Measurements from ENCODE around the gene AHNAK2.
"Not testable (repeated sequence)": the region's sequence is repeated elsewhere in the genome, so short reads cannot be mapped to it uniquely, and the experiment has no call there.

Gene AHNAK2

DNA sequence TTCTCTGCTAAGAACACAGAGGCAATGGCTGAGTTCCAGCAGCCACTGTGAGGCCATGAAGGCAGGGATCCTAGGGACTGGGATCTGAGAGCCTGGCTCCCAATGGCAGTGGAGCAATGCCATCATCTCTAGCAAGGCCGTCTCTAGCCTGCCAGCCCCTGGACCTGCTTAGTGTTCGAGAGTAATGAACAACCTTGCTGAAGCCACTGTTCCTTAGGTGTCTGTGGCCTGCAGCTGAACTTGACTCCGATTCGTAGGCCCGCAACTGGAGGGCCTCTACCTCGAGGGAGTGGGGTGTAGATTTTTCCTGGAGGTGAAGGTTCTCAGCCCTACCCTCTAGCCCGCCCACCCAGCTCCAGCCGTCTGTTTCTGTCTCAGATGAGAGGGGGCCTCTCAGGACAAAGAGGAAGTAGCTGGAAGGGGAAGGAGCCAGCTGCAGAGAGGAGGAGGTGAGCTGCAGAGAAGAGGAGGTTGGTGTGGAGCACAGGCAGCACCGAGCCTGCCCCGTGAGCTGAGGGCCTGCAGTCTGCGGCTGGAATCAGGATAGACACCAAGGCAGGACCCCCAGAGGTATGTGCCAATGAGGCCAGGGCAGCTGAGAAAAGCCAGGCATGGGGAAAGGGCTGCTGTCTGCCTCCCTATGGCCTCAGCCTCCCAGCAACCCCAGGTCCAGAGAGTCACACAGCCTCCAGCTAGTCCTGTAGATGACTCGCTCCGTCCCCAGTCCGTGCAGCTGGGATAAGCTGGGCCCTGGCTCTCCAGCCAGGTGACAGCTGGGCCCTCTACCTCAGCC is 53.6 kb downstream of the AHNAK2 start, which contains the start of gene PLD4:
TSS of gene PLD4 (plus strand) at position 459 of the 793 bp plus-strand sequence. CDS start 2,262 bp downstream, outside the sequence.
- no peak for DNase-seq

DNA sequence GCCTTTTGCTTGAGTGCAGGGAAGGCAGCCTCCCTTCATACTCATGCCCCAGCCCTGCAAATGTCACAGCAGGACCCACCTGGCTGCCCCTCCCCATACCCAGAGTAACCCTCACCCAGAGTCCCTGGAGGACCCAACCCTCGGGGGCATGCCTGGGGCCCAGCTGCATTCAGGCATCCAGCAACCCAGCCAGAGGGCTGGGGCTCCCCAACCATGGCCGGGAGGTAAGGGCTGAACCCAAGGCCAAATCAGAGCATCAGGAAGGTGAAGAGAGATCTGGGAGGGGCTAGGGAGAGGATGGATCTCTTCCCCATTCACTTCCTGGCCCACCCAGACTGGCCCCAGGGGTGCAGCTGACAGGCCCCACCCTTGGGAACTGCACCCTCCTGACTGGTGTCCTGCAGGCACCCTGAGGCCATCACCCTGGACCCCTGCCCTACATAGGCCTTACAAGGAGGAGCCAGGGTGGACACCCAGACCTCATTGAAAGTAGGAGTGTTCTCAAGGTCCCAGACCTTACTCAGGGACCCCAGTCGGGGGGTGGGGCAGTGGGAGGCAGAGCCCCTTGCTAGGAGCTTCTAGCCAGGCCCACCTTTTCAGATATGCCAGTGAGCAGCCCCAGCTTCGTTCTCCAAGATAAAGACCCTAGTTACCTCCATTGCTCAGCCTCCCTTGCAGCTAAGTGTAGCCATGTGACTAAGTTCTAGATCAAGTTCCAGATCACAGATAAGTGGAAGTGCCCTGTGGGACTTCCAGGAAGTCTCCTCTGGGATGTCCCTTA is 54.3 kb downstream of the AHNAK2 start:
- no peak for DNase-seq

DNA sequence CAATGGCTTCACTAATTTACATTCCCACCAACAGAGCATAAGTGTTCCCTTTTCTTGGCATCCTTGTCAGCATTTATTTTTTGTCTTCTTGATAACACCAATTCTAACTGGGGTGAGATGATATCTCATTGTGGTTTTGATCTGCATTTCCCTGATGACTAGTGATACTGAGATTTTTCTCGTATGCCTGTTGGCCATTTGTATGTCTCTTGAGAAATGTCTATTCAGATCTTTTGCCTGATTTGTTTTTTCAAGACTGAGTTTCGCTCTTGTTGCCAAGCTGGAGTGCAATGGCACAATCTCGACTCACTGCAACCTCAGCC is 58.2 kb downstream of the AHNAK2 start:
- no peak for DNase-seq

DNA sequence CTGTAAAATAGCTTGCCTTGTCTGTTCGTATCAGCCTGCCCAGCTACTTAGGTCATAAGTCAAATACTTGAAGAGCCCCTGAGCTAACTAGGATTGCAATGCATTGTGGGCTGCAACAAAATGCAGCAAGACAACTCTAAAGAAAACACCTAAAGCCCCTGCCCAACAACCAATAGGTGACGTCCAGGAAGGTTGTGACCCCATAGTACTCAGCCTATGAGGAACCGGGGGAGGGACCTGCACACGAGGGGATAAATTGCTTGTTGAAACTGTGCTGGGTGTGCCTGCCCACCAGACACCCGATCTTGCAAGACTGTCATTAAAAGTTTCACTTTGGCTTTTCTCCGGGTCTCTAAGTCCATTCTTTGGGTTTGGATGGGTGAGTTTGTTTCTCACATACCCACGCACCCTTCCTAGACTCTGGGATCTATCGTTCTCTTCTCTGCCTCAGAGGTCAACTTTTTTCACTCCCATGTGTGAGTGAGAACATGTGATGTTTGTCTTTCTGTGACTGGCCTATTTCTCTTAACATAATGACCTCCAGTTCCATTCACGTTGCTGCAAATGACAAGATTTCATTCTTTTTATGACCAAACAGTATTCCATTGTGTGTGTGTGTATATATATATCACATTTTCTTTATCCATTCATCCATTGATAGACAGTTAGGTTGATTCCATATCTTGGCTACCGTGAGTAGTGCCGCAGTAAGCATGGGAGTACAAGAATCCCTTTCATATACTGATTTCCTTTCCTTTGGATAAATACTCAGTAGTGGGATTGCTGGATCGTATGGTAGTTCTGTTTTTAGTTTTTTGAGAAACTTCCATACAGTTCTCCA is 58.8 kb downstream of the AHNAK2 start:
- not testable (repeated sequence) for DNase-seq

DNA sequence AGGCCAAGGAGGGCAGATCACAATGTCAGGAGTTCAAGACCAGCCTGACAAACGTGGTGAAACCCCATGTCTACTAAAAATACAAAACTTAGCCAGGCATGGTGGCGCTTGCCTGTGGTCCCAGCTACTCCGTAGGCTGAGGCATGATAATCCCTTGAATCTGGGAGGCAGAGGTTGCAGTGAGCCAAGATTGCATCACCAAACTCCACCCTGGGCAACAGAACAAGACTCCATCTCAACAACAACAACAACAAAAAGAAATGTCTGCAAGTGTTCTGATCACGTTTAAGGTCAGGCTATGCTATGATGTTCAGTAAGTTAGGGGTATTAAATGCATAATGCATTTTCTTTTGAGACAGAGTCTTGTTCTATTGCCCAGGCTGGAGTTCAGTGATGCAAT is 60.2 kb downstream of the AHNAK2 start:
- DNase-seq, result no peak

DNA sequence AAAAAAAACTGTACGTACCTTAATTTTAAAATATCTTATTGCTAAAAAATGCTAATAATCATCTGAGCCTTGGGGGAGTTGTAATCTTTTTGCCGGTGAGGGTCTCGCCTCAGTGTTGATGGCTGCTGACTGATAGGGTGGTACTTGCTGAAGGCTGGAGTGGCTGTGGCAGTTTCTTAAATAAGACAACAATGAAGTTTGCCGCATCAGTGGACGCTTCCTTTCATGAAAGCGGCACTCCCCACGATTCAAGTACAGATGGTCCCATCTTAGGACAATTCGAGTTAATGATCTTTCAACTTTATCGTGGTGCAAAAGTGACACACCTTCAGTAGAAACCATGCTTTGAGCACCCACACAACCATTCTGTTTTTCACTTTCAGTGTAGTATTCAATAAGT is 61.1 kb downstream of the AHNAK2 start:
- no peak for DNase-seq

DNA sequence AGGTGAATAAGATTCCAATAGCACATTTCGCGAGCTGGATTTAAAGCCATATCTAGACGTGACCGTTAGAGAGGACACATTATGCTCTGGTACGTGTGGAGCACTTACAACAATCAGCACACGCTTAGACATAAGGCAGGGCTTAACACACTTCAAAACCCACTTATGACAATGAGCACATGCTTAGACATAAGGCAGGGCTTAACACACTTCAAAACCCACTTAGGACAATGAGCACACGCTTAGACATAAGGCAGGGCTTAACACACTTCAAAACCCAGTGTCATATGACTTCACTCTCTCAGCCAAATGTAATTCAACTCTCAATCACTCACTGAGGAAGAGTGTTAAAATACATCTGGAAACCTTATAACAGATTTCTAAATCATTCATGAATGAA is 64.7 kb downstream of the AHNAK2 start:
- DNase-seq, result no peak

DNA sequence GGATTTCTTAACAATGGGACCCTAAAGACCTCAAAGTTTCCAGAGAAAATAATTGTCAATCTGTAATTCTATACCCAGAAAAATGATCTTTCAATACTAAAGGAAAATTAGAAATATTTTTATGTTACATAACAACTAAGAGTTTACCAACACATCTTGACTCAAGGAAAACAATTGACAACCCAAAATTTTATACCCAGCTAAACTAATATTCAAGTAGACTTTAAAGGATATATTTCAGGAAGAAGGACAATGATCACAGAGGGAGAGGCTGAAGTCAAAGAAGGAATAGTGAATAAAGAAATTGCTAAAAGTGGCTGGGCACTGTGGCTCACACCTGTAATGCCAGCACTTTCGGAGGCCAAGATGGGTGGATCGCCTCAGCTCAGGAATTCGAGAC is 66.1 kb downstream of the AHNAK2 start:
- no peak for DNase-seq

DNA sequence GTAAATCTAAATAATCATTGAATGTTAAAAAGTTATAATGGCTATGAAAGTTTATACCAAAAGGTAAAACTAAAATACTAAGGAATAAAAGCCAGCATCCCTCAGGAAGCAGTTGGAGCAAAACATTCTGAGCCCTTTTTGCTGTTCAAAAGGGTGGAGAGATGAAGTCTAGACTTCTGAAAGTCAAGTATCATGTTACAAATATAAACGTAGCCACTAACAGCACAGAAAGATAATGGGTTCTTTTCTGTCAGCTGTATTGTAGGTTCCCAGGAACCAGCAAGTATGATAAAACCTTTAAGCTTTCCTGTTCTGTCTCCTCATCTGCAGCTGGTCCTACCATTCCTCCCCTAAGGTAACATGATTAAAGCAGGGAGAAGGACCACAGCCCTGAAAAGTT is 69.9 kb downstream of the AHNAK2 start:
- DNase-seq, result no peak

DNA sequence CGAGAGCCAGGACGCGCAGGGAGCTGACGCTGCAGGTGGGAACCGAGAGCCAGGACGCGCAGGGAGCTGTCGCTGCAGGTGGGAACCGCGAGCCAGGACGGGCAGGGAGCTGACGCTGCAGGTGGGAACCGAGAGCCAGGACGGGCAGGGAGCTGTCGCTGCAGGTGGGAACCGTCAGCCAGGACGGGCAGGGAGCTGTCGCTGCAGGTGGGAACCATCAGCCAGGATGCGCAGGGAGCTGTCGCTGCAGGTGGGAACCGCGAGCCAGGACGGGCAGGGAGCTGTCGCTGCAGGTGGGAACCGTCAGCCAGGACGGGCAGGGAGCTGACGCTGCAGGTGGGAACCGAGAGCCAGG is 72.6 kb downstream of the AHNAK2 start:
- DNase-seq, result not testable (repeated sequence)

DNA sequence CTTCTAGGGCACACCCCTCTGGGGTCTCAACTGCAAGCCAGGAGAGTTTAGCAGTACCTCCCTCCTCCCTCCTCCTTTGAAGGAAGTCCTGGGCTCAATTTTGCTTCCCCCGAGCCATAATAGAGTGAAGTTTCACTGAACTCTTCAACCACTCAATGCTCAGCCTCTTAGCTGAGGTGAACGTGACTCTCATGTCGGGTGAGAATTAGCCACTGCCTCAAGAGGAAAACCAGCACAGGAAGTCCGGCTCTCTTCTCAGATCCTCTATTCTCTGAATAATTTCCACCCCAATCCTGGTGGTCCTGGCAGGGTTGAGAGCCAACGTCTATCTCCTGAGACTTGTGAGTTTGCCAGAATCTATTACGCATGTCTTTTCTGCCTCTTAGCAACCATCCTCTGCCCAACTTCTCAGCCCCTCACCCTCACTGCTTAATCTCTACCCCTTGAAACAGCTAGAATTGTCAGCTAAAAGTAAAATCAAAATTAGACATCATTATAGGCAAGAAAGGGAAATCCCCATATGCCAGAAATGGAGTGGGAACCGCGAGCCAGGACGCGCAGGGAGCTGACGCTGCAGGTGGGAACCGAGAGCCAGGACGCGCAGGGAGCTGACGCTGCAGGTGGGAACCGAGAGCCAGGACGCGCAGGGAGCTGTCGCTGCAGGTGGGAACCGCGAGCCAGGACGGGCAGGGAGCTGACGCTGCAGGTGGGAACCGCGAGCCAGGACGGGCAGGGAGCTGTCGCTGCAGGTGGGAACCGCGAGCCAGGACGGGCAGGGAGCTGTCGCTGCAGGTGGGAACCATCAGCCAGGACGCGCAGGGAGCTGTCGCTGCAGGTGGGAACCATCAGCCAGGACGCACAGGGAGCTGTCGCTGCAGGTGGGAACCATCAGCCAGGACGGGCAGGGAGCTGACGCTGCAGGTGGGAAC is 73.3 kb downstream of the AHNAK2 start:
- DNase-seq, result not testable (repeated sequence)

DNA sequence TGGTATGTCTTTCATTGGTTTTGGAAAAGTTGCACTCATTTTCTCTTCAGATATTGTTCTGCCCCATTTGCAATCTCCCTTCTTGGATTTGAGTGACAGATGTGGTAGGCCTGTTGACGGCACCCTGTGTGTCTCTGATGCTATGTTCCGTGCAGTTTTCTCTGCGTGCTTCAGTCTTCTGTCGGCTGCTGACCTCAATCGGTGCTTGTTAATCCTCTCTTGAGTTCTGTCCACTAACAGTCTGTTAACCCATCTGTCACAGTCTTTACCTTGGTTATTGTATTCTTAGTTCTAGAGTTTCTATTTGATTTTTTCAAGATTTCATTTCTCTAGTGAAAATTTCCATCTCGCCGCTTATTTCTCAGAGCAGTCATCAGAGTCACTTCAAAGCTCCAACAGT is 74.2 kb downstream of the AHNAK2 start:
- DNase-seq, result no peak

DNA sequence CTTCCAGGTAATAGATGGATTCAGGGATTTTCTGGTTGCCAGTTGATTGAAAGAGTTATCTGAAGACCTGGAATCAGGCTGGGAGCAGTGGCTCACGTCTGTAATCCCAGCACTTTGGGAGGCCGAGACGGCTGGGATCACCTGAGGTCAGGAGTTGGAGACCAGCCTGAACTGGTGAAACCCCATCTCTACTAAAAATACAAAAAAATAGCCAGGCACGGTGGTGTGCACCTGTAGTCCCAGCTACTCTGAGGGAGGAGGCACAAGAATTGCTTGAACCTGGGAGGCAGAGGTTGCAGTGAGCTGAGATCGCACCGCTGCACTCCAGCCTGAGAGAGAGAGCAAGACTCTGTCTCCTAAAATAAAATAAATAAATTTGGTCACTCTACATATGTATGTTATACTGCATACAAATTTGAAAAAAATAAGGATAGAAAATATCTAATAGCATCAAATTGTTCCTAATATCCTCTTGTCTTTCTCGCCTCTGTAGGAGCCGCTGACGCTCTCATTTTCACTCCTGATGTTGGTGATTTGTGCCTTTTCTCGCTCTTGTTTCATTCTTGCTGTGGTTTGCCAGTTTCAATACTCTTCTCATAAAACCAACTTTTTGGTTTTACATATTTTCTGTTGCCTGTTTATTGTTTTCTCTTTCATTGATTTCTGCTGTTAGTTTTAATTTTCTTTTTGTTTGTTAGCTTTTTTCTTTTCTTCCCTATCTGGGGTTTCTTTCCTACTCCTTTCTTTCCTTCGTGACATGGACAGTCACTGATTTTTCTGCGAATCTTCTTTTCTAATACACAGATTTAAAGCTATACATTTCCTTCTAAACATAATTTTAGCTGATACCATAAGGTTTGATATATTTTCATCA is 77.3 kb downstream of the AHNAK2 start:
- no peak for DNase-seq

DNA sequence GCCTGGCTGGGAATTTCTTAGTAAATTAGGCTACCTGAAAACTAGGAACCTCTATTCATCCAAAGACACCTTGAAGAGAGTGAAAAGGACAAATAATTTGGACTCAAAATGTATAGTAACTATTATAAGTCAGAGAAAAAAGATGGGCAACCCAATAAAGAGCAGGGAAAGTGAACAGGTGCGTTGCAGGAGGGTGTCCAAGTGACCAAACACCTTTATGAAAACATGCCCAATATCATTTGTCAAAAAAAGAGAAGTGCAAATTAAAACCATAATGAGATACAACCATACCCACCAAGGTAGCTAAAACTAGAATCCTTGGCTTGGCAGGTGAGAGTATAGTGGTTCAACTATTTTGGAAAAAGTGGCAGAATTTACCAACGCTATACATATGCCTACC is 78.4 kb downstream of the AHNAK2 start:
- DNase-seq, result no peak

DNA sequence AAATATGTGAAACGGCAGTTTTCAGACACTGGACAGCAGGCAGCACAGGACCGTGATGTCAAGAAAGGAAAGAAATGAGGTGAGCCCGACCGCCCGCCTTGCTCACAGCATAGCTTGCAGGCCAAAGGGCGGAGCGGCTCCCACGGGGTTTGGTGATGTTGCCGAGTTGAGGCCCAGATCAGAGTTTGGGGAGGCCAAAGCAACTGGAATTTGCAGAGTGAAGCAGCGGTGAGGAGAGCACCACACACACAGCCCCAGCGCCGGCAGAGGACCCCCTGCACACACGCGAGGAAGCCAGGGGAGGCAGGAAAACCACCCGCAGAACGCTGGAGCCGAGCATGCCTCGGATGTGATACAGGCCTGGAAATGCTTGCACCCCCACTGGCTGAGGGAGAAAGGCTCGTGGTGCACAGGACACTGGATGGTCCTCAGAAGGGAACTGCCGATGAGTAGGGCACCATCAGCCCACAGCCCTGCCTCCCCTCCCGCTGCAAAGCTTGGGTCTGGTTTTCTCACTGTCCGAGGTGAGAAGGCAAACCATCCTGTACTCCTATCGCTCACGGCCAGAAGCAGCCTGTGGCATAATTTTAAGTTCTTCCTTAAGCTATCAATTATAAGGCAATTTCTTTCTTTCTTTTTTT is 79.2 kb downstream of the AHNAK2 start:
- no peak for DNase-seq

DNA sequence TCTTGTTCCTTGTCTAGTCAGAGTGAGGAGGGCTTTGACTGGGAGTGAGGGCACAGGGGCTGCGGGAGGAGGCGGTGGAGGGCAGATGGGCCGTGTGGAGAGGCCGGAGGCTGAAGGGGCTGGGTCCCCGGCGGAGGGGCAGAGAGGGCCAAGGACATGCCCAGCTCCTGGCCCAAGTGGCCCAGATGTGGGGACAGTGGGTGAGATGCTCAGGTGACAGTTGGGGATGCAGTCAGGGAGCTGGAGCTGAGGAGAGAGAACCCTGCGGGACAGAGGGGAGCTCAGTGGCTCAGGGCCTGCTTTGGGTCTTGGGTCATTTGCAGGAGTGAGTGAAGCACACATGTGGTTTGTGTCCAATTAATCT is 80.0 kb downstream of the AHNAK2 start:
- no peak for DNase-seq

DNA sequence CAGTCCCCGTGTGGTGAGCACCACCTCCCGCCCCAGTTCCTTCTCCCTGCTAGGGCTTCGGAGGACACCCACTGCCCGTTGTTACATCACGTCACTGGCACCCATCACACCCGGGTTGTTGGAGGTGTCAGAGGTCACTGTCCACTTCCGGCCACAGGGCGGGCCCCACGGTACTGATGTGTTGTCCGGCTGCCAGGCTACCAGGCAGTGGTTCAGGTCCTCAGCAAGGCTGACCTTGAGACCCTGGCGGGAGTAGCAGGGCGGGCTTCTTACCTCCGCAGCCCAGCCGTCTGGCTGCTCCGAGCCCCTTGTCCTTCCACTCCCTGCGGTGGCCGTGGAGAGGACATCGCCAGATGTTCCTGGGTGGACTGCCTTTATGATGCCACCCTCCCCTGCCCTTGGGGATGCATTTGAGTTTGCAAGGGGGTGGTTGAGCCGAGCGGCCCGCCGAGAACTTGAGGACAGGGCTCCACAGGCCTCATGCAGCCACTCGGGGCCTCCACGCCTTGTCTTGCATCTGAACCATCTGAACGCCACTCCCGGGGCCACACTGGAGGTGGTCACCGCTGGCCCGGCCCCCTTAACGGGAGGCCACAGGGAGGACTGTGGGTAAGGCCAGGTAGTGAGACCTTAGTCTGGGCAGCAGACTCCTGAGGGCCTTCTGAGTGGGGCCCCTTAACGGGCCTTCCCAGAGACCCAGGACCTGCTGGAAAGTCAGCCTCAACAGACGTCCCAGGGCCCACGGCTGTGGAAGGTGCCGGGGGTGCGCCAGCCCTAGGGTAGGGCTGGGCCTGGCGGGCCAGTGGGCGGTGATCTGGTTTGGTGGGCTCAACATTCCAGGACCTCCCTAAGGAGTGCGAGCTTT is 80.6 kb downstream of the AHNAK2 start:
- no peak for DNase-seq

DNA sequence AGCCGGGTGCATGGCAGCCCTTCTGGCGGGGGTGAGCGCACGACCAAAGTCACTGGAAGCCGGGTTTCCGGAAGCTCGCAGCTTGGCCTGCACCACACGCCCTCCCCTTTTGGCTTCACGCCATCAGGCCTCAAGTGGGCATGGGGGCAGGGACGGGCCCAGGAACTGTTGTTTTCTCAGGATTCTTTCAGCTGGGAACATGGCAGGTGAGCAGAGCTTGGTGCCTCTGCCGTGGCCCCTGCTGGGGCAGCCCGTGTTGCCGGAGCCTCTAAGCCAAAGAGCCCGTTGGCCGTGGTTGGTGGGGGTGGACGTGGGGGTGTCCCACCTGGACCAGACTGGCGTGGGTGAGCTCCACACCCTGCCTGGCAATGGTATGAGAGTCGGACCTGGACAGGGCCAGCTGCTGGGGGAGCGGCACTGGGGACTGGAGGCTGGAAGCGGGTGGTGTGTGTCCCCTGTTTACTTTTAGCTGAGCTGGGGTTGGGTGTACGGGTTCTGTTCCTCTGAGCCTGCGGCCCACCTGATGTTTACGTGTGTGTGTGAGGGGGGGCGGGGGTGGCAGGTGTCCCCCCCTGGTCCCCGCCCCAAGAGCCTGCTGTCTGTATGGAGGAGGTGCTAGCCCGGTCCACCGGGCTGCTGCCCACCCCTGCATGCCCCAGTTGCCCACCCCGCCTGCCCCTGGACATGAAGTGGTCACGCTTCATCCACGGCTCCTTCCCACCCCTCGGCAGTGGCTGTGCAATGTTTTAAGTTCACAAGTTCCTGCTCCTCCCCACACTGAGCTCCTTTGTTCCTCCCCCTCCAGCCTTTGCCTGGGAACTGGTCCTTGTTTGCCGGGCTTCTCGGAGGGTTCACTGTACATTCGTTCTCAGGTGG is 82.2 kb downstream of the AHNAK2 start:
- no peak for DNase-seq

DNA sequence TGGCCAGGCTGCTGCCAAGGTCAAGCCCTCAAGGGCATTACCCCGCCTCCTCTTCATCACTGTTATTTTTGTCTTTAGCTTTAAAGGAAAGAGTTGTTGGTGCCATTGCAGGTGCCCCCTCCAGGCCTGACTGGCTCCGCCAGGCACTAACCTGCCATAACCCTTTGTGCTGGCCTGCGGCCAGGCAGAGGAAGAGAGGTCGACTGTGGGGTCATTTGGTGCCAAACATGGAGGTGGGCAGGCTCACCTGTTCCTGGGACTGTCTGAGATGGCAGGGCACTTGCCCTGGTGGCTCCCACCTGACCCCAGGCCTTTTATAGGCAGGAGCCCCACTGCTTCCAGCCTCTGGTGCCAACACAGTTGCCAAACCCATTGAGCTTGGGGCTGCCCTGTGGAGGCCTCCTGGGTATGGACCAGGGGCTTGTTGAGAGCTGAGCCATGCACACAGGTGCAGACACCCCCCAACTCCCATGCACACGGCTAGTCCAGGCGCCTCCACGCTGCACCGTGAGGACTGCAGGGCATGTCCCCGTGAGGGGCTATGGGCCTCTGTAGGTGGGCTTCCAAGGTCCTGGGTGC is 82.9 kb downstream of the AHNAK2 start:
- no peak for DNase-seq
